GM19328 (cell line): Measurements from ENCODE around the gene DAB2.

ENCODE experiments used
- ATAC-seq: cut with Tn5 transposase; IDR thresholded peaks from one replicate; pipeline ENCODE4 v1.9.1; 2021; ENCODE audit warnings: mild to moderate bottlenecking, moderate library complexity; ENCODE audit not compliant: unreplicated experiment

Gene DAB2

DNA sequence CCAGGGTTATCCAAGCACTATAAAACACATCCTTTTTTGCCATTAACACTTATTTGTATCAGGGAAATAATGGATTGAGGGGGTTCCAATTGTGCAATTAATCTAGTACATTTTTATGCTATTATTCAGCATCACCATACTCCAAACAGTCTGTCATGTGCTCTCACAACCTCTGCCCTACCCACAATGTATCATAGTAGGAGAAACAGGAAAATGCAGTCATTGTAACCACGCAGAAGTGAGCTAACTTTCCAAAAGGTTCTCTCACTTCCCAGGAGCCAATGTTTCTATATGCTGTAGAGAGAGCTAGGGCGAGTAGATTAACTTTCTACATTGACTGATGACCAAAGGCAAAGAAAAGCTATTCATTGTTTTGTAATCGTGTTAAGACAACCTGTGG is 29.8 kb downstream of the DAB2 start:
- ATAC-seq, result no peak

- no peak for ATAC-seq
These were observed 33.8 kb downstream of the DAB2 start for GRCh38 chr5:39390945-39391344.

- no peak for ATAC-seq
These were observed 37.5 kb downstream of the DAB2 start for GRCh38 chr5:39387293-39387692.

- no peak for ATAC-seq
These were observed 40.5 kb downstream of the DAB2 start for GRCh38 chr5:39384271-39384670.

- no peak for ATAC-seq
These were observed 43.4 kb downstream of the DAB2 start for GRCh38 chr5:39381376-39381775.

- no peak for ATAC-seq
These were observed 45.1 kb downstream of the DAB2 start for GRCh38 chr5:39379693-39380092.

- ATAC-seq, result no peak
These were observed 47.2 kb downstream of the DAB2 start for GRCh38 chr5:39377613-39378012.

DNA sequence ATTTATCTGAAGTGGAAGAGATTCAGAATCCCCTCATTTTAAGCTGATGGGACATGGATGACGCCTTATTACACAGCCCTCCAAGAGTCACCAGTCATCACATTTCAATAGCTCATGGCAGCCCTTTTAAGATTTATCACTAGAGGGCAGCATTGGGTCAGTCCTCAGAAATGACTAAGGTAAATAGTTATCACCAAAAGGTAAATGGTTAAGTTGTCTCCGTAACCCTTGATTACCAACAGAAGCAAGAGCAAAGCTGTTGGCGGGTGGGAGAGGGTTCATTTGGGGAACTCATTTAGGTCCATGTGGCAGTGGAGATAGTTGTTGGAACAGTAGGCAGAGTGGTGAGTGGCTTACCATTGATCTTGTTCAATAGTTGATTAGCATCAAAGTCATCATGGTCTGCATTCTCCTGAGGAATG is 48.5 kb downstream of the DAB2 start:
- no peak for ATAC-seq

DNA sequence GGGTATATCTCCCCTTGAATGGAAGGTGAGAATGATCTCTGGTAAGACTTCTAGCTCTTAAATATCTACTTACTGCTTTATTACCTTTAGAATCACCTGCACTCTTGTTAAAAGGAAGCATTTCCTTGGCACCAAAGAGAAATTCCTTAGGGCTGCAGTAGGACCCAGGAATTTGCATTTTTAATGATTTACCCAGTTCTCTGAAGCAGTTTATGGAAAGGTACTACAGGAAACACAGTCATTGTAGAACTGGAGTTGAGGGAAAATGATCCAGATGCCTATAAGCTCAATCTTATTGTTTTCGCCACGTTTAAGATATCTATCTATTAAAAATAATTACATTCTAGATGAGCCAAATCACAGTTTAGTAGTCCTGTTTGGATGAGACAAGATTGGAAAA is 51.0 kb downstream of the DAB2 start:
- ATAC-seq, result no peak

GRCh38 chr5:39371367-39371635 is 53.5 kb downstream of the DAB2 start:
- ATAC-seq, result no peak

GRCh38 chr5:39370555-39371366 is 54.0 kb downstream of the DAB2 start:
- ATAC-seq, result no peak

- no peak for ATAC-seq
These were observed 55.5 kb downstream of the DAB2 start for GRCh38 chr5:39369123-39369815.

- ATAC-seq, result no peak
These were observed 56.7 kb downstream of the DAB2 start for GRCh38 chr5:39368116-39368515.

- ATAC-seq, result no peak
These were observed 57.1 kb downstream of the DAB2 start for GRCh38 chr5:39367711-39368110.

DNA sequence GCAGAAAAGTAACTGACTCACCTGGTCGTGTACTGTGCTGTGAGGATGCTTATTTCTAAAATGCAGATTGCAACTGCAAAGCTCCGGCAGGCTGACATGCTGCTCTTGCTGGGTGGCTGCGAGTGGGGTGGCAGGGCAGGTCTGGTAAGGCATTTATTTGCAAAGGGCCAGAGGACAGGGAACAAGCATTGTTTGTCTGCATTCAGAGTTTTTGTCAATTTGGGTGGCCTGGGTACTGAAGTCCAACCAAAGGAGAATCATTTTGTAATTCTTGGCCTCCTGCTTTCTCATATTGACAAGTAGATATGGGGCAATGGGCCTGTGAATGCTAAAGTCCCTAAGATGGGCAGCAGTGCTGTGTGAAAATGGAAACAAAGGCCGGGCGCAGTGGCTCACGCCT is 60.4 kb downstream of the DAB2 start, which contains the start of gene C9:
TSS of gene C9 (minus strand) at position 129 of the 400 bp plus-strand sequence. CDS start at position 98, 31 bp downstream.
- no peak for ATAC-seq

DNA sequence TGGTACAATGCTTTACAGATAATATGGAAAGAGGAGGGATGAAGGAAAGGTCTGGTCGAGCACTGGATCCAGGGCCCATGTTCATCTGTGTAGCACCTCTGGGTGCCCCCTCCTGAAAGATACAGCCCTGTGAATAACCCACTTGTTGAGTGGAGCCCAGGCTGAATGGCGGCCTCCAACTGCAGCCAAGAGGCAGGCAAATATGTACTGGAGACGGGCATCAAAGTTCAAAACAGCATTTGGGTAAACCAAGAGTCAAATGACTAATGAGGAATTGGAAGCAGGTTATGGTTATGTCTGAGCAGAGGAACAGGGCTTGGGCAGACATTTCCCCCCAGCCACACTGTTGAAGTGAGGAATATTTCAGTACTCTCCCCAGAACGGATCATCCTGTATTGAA is 61.6 kb downstream of the DAB2 start:
- no peak for ATAC-seq

- no peak for ATAC-seq
These were observed 62.1 kb downstream of the DAB2 start for GRCh38 chr5:39362646-39363045.

DNA sequence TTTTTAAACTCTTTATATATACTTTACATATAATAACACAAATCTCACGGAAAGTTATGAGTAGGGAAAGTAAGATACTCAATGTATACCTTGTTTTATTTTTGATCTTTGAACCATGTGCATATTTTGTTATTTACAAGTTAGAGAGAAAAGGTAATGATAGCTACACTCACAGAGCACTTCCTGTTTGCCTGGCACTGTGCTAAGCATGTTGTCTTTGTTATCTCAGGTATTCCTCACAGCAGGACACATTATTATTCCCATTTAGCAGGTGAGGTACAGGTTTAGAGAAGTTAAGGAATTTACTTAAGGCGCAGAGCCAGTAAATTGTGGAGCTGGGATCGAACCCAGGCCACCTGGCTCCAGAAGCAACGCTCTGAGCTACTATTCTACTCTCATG is 63.5 kb downstream of the DAB2 start:
- no peak for ATAC-seq

- no peak for ATAC-seq
These were observed 64.2 kb downstream of the DAB2 start for GRCh38 chr5:39360471-39361111.

DNA sequence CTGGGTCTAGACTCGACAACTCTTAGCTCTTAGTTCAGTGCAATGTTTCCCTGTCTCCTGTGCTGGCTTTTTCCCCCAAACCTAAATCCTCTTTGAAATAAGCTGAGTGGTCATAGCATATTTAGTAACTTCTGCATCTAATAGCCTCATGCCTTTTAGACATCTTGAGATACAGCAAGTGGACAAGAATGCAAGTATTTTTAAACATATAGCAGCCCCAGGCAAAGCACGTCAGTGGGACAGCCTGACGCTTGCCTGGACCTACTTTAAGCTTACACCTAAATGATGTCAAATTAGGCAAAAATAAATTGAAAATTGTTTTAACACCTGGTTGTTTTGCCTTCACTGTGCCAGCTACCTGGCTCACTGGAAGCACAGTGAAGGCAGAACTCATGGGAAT is 68.5 kb downstream of the DAB2 start:
- ATAC-seq, result no peak

- no peak for ATAC-seq
These were observed 69.5 kb downstream of the DAB2 start for GRCh38 chr5:39355324-39355723.
